ENCODE measurements around the gene R3HDM4.
A peak's percentile ranks its signal among the peaks of the same experiment; 100 is the strongest.
"Not testable (repeated sequence)": the region's sequence is repeated elsewhere in the genome, so short reads cannot be mapped to it uniquely, and the experiment has no call there.

R3HDM4 gene

GRCh38 chr19:892894-893689 lies 19.9 kb downstream of the R3HDM4 start, which contains the start of the genes MED16 and RNU6-9:
MED16 (minus strand) TSS chr19:893187; CDS start chr19:891131, 2,056 bp downstream.
RNU6-9 (plus strand) TSS chr19:893484.
- DNase-seq (ENCODE audit: low read depth in 3 of 3): peak; percentile 78 to 85 (median 85)

GRCh38 chr19:892243-892893 lies 20.7 kb downstream of the R3HDM4 start:
- no peak for DNase-seq (ENCODE audit: low read depth in 3 of 3)

- not testable (repeated sequence) for DNase-seq (ENCODE audit: low read depth in 3 of 3)
These were observed 21.4 kb downstream of the R3HDM4 start for GRCh38 chr19:891421-892200.

GRCh38 chr19:890831-891230 lies 22.2 kb downstream of the R3HDM4 start:
- no peak for DNase-seq (ENCODE audit: low read depth in 3 of 3)

GRCh38 chr19:889662-890295 lies 23.2 kb downstream of the R3HDM4 start:
- DNase-seq (ENCODE audit: low read depth in 3 of 3): no peak

- DNase-seq (ENCODE audit: low read depth in 3 of 3): no peak
These were observed 24.2 kb downstream of the R3HDM4 start for GRCh38 chr19:888581-889385.

GRCh38 chr19:887599-887998 lies 25.4 kb downstream of the R3HDM4 start:
- no peak for DNase-seq (ENCODE audit: low read depth in 3 of 3)

- no peak for DNase-seq (ENCODE audit: low read depth in 3 of 3)
These were observed 25.9 kb downstream of the R3HDM4 start for GRCh38 chr19:887072-887471.

GRCh38 chr19:885536-886224 lies 27.3 kb downstream of the R3HDM4 start:
- DNase-seq (ENCODE audit: low read depth in 3 of 3): no peak

GRCh38 chr19:884420-885211 lies 28.4 kb downstream of the R3HDM4 start:
- DNase-seq (ENCODE audit: low read depth in 3 of 3): no peak

- DNase-seq (ENCODE audit: low read depth in 3 of 3): no peak
These were observed 29.3 kb downstream of the R3HDM4 start for GRCh38 chr19:883661-884211.

- no peak for DNase-seq (ENCODE audit: low read depth in 3 of 3)
These were observed 30.0 kb downstream of the R3HDM4 start for GRCh38 chr19:882871-883497.

- DNase-seq (ENCODE audit: low read depth in 3 of 3): no peak
These were observed 31.5 kb downstream of the R3HDM4 start for GRCh38 chr19:881385-882071.

GRCh38 chr19:879711-880438 lies 33.1 kb downstream of the R3HDM4 start:
- no peak for DNase-seq (ENCODE audit: low read depth in 3 of 3)

GRCh38 chr19:878751-879561 lies 34.1 kb downstream of the R3HDM4 start:
- DNase-seq (ENCODE audit: low read depth in 3 of 3): not testable (repeated sequence)

- DNase-seq (ENCODE audit: low read depth in 3 of 3): not testable (repeated sequence)
These were observed 34.9 kb downstream of the R3HDM4 start for GRCh38 chr19:877992-878660.

Measured in stimulated activated CD4-positive, alpha-beta T cell treated with anti-CD3 and anti-CD28 coated beads, TNF-alpha, amount 100 ng/mL, for 48 hours (primary cell).